Effector CD8-positive, alpha-beta T cell (primary cell): Measurements from ENCODE around the gene MT1F.
"Not testable (repeated sequence)": the region's sequence is repeated elsewhere in the genome, so short reads cannot be mapped to it uniquely, and the experiment has no call there.

ENCODE experiments used
- DNase-seq: peaks from one replicate; lab custom pipeline; 2025; lab: John Stamatoyannopoulos, UW
- total RNA-seq, 4 experiments: gene quantifications; one replicate each; lab custom pipeline; 2026; lab: John Stamatoyannopoulos, UW

MT1F gene
- 1.4 to 8.0 (median 2.6) reads per million in 4 experiments for total RNA-seq

DNA sequence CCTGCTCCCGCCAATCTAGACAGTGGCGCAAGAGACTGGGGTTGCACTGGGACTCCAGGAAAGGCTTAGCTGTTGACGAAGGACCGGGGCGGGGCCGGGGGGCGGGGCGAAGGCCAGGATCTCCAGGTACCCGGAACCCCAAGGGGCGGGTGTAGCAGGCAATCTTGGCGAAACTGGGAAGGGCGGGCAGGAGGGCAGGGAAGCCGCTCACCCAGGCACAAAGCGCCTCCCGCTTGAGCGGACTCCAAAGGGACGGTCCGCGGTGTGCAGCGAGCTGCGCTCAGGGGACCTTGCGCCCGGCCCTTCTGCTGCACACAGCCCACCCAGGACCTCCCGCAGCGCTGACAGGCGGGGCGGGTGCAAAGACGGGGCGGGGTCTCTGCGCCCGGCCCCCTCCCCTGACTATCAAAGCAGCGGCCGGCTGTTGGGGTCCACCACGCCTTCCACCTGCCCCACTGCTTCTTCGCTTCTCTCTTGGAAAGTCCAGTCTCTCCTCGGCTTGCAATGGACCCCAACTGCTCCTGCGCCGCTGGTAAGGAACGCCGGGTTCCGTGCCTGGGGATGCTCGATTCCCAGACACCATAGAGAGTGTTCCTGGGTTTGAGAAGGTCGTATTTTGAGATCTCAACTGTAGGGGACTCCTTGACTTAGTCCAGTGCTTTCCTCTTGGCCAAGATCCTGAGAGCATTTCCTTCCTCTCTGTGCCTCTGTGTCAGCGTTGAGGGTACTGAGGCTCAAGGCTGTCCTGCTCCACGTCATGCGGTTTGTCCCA lies at the start of gene MT1F:
MT1F (plus strand) TSS at position 405 of the 772 bp plus-strand sequence; CDS start at position 505, 100 bp downstream.
- peak; percentile 65 for DNase-seq

GRCh38 chr16:56608043-56608875 lies 49.5 kb upstream of the MT1F start, which contains the start of gene MT2A:
Gene MT2A, plus strand, starts transcription at chr16:56608584. Its CDS starts 72 bp downstream, at chr16:56608656.
- DNase-seq = peak; percentile 71

- no peak for DNase-seq
These were observed 48.8 kb upstream of the MT1F start for GRCh38 chr16:56608876-56609462.

DNA sequence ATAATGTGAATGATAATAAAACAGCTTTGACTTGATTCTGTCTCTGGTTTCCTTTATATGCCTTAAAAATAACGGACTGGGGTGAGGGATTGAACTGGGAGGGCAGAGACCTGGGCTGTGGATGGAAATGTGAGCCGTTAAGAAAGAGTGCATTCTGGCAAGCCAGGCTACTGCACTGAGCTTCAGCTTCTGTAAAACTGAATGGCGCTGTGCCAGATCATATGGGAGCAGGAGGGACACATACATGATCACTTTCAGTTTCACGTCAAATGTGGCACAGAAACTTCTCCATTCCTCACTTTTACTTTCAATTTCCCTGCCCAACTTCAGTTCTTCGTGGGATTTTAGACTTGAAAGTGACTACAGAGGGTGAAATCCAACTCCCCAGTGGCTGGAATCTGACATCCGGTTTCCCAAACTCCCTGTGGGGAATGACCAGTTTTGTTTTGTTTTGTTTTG lies 48.3 kb upstream of the MT1F start:
- DNase-seq = peak; percentile 52

- DNase-seq = peak; percentile 44
These were observed 47.6 kb upstream of the MT1F start for GRCh38 chr16:56610017-56610608.

DNA sequence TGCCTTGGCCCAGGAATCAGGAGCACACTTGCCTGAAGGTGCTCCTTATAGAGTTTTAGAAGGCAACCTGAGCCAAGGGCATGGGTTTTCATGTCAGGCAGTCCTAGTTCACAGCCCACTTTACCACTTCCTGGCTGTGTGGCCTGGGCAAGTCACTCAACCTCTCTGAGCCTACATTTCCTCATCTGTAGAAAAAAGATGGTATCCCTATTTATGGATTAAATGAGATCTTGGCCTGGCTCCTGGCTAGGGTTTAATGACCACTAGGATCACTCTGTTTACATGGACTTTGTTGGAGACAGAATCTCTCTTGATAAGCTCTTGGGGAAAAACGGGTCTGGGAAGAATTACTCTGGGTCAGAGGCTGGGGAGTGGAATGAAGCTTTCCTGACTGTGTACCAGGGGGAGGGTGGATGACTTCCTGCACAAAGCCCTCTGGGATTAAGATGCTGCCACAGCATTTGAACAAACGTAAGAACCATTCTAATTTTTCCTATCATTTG lies 47.1 kb upstream of the MT1F start:
- no peak for DNase-seq

- no peak for DNase-seq
These were observed 46.4 kb upstream of the MT1F start for GRCh38 chr16:56611281-56611833.

DNA sequence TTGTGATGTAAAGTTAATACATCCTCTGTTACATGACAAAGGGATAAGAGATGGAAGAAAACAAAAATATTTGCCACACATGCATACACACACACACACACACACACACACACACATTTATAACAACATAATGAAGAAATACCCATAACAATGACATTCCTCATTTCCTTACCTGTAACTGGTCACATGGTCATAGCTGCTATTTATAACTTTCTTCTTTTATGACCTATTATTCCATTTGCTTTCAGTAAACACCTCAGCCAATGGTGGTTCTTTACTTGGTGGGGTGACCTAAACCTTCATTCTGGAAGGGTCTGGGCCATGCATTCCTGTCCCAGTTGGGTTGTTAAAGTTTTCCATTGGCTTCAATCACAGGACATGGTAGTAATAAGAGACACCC lies 44.1 kb upstream of the MT1F start:
- DNase-seq = no peak

DNA sequence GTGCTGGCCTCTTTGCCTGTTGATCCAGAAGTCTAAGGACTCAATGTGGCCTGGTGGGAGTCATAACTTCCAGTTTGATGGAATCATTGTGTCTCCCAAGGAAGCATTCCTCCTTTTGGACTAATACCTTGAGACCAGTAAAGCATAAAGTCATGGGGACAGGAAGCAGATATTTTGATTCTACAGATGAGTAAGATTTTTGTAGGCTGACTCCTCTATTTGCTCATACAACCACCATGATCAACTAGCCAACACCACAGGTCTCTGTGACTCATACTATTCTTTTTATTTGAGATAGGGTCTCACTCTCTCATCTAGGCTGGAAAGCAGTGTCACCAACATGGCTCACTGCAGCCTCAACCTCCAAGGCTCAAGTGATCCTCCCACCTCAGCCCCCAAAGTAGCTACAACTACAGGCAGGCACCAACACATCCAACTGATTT lies 43.2 kb upstream of the MT1F start:
- no peak for DNase-seq

- DNase-seq = no peak
These were observed 42.4 kb upstream of the MT1F start for GRCh38 chr16:56615353-56615752.

- DNase-seq = no peak
These were observed 41.0 kb upstream of the MT1F start for GRCh38 chr16:56616608-56617211.

DNA sequence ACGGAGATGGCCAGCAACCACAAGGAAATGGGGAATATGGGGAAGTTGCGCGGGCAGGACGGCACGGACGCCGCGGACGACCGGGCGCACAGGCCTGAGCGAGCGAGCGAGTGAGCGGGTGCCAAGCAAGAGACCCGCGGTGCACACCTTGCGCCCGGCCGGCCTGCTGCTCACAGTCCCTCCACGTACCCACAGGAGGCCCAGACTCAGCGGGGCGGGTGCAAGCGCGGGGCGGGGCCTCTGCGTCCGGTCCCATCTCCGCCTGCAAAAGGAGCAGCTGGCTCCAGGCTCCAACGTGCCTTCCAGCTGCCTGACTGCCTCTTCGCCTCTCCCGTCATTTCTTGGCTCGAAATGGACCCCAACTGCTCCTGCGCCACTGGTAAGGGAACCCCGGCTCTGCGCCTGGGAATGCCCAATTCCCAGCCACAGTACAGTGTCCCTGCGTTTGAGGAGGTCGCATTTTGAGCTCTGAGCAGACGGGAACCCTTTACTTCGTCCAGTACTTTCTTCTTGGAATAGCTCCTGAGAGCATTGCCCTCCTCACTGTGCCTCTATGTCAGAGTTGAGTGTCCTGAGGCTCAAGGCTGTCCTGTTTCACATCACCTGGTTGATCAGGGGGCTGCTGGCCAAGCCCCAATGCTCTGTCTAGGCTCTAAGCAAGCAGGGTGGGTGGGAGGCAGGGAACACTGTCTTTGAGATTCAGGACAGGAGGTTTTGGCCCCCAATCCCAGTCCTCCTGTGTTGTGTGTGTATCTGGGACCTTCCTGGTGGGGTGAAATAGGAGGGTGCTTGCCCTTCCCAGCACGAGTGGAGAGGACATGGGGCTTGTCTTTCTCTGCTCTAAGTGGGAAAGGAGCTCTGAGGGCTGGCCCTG lies 40.3 kb upstream of the MT1F start:
- DNase-seq = peak; percentile 14

DNA sequence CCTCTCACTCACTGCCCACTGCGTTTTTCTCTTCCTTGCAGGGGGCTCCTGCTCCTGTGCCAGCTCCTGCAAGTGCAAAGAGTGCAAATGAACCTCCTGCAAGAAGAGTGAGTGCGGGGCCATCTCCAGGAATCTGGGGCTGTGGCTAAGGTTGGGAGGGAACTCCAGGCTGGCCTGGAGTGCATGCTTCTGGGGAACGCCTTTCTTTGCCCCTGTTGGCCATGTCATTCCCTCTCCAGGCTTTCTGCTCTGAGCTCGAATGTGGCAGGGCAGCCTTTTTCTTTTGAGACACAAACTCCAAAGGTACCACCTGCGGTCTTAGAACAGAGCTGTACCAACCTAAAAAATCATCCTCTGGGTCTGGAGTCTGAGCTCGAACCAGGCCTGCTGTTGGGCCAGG lies 39.6 kb upstream of the MT1F start:
- DNase-seq = no peak

GRCh38 chr16:56620339-56620897 lies 37.3 kb upstream of the MT1F start:
- no peak for DNase-seq

DNA sequence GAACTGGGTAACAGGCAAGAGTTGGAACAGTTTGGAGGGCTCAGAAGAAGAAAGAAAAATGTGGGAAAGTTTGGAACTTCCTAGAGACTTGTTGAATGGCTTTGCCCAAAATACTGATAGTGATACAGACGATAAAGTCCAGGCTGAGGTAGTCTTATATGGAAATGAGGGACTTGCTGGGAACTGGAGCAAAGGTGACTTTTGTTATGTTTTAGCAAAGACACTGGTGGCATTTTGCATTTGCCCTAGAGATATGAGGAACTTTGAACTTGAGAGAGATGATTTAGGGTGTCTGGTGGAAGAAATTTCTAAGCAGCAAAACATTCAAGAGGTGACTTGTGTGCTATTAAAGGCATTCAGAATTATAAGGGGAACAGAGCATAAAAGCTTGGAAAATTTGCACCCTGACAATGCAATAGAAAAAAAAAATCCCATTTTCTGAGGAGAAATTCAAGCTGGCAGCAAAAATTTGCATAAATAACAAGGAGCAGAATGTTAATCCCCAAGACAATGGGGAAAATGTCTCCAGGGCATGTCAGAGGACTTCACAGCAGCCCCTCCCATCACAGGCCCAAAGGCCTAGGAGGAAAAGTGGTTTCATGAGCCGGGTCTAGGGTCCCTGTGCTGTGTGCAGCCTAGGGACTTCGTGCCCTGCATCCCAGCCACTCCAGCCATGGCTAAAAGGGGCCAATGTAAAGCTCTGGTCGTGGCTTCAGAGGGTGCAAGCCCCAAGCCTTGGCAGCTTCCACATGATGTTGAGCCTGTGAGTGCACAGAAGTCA lies 35.9 kb upstream of the MT1F start:
- DNase-seq = not testable (repeated sequence)

- not testable (repeated sequence) for DNase-seq
These were observed 34.6 kb upstream of the MT1F start for GRCh38 chr16:56623184-56623583.

GRCh38 chr16:56623637-56624036 lies 34.1 kb upstream of the MT1F start:
- DNase-seq = no peak

DNA sequence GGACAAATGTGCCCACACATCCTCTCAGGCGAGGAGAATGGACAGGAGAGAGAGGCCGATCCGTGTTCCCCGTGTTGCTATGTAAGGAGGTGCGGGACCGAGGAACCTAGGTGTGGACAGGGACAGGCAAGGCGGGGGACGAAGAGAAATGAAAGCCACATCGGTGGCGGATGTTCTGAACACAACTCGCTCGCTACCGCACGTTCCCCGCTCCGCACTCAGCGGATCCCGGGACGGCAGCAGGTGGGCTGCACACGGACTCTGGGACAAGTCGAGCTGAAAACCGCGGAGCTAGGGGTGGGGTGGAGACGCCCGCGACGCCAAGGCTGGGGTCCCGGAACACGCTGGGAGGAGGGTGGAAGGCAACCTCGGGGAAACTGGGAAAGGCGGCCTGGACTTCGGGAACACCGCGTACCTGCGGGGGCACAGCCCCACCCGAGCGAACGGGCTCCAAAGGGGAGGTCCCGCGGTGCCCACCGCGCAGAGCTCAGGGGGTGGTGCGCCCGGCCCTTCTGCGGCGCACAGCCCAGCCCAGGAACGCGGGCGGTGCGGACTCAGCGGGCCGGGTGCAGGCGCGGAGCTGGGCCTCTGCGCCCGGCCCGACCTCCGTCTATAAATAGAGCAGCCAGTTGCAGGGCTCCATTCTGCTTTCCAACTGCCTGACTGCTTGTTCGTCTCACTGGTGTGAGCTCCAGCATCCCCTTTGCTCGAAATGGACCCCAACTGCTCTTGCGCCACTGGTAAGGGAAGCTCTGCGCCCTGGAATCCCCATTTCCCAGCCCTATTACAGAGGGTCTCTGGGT lies 32.4 kb upstream of the MT1F start, which contains the start of gene MT1E:
MT1E (plus strand) TSS at position 642 of the 803 bp plus-strand sequence; CDS start at position 713, 71 bp downstream.
- no peak for DNase-seq
